GM18502 (cell line): Measurements from ENCODE around the gene CRABP2.

Experiments
- ATAC-seq: cut with Tn5 transposase; IDR thresholded peaks from one replicate; pipeline ENCODE4 v1.9.1; 2021; ENCODE audit warnings: mild to moderate bottlenecking; ENCODE audit not compliant: unreplicated experiment, poor library complexity

Gene CRABP2

DNA sequence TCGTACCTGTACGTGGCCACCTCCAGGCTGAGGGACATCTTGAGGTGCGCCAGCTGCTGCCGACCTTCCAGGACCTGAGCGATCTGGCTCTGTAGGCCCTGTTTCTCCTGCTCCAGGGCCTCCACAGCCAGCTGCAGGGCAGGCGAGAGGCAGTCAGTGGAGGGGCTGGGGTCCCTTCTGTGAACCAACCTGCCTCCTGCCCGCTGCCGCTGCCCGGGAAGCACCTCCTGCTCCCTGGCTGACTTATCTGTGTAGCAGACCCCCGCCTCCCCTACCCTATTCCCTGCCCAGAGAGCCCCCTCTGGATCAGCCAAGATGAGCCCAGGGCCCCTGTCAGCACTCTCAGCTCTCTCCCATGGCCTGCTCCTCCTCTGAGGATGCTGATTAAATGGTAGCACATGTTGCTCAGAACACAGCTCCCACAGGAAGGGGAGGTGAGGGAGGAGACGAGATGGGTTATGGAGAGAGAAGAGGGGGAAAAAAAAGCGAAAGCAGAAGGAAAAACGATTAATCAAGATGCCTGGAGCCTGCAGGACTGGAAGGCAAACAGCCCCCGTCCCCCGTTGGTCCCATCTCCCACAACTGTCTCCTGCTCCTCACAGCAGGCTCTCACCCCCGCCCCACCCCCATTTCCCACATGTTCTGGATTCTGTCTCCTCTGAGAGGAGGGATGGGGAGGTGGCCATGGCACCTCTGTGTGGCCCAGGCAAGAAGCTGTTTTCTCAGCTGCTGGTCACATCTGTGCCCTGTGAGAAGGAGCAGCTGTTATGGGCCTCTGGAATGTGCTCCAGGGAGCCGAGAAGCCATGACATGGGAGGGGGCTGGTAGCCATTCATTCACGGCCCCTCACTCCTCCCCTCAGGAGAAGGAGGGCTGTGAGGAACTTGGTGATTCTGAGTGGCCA, 29.9 kb downstream of the CRABP2 start:
- ATAC-seq: no peak

DNA sequence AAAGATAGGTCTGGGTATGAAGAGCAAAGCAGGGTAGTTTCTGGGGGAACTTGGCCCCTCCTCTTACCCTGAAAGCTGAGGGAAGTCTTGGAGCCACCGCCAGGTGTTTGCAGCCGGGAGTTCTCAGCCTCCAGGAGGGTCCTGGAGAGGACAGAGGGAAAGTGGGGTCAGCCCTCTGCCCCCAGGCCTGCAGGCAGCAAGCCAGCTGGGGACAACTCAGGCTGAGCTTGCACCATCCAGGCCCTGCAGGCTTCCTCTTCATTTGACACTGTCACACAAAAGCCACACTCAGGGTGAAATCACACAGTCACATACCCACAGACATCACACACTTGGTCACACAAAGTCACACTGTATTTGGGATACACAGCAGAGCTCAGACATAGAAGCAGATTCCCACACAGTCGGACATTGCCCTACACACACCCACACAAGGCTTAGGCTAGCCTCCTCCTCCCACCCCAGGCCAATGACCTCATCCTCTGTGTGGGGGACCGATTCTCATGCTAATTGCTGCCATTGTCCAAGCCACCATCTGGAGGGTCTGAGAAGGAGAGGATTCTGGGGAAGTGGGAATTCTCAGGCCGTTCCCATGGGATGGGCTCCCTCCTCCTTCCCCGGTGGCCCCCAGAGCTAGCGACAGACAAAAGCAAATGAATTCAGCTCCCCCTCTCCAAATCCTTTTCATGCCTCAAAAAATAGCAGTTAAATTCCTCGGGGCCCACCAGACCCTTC, 31.8 kb downstream of the CRABP2 start:
- ATAC-seq: no peak

DNA sequence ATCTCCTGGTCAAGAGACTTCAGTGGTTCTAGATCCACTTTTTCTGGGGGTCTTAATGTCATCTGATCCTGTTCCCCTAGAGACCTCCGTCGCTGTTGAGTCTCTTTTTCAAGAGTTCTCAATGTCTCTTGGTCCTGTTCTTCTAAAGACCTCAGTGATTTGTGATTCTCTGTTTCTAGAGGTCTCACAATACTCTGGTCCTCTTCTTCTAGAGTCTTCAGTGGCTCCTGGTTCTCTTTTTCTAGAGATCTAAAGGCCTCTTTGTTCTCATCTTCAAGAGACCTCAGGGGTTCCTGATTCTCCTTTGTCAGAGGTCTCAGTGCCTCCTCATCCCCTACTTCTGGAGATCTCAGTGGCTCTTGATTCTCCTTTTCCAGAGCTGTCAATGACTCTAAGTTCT, 33.6 kb downstream of the CRABP2 start:
- ATAC-seq: no peak

DNA sequence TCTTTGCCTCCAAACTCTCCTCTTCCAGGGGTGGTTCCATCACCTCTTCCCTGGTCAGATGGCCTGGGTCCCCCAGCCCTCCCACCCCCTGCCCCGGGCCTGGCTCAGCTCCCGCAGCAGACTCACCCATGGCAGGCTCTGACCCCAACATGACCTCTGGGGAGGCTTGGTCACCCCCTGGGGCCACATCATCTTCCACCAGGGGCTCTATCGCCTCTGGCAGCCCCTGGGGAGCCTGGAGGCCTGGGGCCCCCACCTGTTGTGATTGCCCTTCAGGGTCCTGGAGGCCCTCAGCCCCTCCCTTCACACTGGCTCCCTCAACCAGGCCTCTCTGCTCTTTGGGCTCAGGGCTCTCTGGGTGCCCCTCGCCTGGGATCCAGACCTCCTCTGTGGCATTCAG, 34.6 kb downstream of the CRABP2 start:
- no peak for ATAC-seq

DNA sequence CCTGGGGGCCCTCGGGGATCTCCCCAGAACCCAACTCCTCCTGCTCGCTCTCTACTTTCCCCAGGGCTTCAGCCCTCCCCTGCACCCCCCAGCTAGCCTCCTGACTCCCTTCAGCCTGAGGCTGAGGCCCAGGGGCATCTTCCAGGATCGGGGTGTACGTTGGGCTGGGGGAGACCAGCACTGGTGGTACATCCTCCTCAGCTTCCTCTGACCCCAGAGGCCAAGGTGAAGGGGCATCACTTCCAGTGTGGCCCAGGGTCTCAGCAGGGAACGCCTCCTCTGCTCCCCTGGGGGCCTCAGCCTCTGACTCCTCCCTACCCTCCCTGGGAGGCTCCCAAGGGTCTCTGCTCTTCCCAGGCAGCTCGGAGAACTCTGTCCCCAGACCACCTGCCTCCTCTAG, 35.0 kb downstream of the CRABP2 start:
- ATAC-seq: no peak

DNA sequence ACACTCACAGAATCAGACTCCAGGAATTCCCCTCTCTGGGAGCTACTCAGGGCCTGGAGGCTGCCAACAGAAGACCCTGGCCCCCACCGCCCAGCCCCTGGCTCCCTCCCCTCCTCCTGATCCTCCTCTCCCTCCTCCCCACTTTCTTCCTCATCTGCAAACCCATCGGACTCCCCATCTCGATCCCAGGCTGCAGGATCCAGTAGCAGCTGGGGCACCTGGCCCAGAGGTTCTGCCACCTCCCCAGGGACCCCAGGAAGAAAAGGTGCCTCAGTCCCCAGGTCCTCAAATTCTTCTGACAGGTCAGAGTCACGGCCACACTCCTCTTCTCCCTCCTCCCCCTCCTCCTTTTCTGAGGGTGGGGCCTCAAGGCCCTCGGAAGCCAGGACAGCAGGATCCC, 35.6 kb downstream of the CRABP2 start:
- no peak for ATAC-seq

DNA sequence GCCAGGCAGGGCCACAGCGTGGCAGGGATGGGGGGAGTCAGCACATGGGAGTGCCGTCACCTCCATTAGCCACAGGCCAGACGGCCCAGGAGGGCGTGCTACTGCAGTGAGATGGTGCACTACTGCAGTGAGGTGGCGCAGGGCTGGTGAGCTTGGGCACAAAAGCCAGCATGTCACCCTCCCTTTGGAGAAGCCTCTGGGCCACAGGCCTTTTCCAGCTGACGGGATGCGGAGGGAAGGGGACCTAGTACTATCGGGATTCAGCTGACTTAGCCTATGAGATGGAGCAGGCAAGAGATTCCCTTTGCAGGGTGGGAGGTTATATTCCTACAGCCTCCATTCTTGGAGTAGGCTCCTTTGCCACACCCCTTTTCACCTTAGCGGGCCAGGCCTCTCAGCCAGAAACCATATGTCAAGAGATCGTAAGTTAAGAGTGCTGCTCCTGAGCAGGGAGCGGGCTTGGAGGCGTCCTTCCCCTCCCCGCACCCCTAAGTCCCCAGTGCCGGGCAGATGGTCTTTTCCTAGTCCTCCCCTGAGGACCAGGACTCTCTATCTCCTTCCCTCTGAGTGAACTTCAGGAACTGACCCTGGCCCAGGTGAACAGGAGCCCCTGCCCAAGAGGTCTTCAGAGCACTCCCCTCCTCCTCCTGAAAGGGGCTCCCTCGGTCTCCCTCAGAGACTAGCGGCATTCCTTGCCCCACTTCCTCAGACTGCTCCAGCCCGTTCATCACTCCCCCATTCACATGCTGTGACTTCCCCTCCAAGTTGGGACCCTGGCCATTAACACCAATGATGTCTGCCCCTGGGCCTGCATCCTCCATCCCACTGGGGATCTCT, 36.4 kb downstream of the CRABP2 start:
- no peak for ATAC-seq

DNA sequence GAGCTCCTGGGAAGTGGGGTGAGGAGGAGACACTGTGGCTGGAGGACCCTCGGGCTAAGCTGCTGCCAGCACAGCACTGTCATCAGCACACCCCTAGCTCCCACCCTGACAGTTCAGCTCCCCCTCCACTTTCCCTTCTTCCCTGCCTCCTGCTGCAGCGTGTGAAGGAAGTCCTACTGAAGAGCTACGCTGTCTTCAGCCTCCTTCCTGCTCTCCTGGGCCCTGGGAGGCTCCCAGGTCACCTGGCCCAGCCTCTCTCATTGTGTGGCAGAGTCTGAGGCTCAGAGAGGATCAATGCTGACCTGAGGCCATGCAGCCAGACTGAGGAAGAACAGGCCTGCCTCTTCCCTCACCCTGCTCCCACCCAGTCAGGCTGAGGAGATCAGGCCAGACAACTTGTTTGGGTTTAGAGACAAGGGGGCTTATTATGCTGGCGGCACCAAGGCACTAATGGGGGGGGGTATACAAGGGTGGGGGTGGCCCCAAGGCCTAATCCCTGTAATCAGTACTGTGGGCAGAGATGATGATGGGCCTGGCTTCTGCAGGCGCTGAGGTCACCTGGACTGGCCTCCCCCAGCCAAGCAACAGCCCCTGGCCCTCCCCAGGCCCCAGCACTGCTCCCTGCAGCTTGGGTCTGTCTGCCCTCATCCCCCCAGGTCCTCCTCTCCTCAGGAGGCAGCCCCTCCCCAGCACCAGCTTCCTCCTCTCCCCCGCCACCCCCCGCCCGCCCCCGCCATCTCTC, 37.2 kb downstream of the CRABP2 start:
- ATAC-seq: no peak

DNA sequence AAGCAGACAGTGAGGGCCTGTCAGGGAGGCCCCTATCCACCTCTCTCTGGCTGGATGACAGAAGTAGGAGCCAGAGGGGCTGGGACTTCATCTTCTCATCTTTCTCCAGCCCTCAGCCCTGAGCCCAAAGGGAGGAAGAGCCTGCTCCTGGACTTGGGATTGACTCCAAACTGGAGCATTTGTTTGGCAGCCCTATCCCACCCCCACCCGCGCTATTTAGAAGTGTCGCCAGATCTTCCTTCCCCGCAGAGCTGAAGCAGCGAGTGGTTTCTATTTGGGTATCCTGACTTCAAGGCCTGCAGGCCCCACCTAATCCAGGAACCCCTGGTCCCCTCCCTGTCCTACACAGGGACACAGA, 37.8 kb downstream of the CRABP2 start:
- no peak for ATAC-seq

DNA sequence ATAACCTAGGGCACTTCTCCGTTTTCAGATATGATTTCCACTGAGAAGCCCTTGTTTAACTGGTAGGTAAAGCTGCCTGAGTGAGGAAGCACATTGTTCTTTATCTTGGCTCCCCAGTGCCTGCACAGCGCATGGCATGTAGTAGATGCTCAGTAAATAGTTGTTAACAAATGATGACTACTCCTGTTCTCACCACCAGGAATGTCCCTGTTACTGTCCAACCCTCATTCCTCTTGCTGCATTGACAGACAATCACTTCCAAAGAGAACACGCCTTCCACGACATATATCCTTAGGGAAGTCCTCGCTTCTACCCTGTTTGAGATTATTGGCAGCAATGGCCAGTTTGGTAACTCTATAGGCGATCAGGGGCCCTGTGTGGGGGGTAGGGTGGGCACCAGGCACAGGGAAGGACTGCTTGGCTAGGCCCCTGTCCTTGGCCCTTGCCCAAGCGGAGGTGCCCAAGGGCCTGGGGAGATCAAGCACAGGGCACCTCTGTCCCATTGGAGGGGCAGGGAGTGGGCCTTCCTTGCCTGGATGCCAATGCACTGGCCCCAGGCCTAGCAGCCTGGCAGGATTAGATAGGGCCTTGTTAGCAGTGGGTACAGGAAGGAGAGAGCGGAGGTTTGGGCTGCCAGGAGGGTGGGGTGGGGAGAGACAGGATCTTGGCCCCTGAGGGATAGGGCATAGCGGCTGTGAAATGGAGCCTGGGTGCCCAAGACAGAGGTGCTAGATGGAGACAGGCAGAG, 38.3 kb downstream of the CRABP2 start:
- ATAC-seq: no peak

DNA sequence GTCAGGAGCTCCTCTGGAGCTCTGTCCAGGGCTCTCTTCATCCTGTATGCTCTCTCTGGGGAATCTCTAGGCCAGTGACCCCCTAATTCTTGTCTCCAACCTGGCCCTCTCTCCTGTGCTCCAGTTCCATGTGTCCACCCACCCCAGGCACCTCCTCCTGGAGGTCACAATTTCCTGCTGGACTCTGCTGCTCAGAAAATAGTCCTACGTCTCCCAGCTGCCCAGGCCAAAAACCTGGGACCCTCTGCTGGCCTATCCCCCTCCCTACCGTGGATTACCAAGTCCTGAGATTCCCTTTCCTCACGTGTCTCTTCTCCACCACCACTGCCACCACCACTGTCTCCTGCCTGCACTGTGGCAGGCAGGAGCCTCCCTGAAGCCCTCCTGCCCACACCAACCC, 39.8 kb downstream of the CRABP2 start:
- ATAC-seq: no peak

DNA sequence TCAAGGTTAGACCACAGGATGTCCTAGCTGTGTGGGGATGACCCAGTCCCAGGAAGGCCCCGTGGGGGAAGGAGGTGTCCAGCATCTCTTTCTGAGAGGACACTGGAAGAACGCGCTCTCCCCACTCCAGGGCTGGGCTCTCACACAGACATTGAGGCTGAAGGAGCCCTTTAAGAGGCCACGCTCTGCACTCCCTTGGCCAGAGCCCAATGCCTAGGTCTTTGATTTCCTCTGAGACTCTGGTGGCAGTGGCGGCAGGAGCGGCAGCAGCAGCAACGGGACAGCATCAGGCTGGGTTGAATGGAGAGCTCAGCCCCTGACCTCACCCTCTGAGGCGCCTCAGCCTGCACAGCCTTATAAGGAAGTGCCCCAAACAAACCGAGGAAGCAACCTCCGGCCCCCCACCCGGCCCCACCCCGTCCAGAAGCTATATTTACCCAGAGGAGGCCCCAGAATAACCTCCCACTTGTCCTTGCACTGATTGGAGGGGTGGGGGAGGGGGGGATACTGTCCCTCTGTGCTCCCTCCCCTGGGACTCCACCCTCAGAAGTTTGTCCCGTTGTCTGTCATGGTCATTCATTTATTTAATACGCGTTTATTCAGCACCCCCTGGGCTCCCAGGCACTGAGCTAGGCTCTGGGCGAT, 40.5 kb downstream of the CRABP2 start:
- no peak for ATAC-seq

DNA sequence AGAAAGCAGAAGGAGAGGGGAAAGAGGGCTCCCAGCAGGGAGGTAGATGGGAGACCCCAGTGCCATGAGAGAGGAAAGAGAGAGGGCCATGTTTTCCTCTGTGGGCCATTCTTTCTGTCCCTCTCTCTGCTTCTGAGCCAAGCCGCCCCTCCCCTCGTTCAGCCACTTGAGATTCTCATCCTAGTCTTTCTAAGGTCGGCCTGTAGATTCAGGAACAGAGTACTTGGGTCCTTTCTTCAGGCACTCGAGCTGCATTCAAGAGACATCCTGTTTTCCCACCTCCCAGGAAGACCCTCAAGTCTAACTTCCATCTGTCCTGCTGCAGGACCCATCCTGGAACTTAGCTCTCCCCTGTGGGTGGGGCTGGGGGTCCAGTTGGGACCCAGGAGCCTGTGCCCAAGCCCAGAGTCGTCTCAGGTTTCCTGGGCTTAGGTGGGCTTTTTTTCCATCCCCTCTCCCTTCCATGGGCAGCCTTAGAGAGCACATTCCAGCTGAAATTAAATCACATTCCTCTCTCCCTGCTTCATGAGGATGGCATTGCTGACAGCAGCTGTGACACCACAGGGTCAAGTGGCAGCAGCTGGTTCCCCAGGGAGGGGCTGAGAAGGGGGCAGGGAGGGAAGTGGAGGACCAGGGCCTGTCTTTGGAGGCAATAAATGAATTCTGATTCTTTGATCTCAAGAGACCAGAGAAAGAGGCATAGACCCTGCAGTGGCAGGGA, 41.2 kb downstream of the CRABP2 start:
- ATAC-seq: no peak

DNA sequence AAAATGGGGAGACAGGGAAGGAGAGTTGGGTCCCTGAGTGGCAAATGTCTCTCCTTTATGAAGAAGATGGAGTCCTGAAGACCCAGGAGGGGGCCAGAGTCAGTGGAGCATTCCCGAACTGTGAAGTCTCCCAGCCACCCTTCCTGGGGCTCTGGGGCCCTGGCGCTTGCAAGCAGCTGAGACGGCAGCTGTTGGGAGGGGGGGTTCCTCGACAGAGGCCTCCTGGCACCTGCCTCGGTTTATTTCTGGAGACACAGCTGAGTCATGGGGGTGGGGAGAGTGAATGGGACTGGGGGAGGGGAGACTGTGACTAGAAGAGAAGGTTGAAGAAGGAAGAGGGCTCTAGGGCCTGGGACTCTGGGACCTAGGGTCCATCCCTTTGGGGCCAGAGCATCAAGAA, 42.2 kb downstream of the CRABP2 start:
- no peak for ATAC-seq

DNA sequence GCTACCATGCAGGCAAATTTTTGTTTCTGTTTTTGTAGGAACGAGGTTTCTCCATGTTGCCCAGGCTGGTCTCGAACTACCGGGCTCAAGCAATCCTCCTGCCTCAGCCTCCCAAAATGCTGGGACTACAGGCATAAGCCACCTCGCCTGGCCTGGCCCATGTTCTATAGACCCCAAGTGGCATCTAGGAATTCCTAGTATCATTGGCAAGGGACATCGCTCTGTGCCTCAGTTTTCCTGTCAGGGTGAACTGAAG, 42.7 kb downstream of the CRABP2 start:
- ATAC-seq: no peak

DNA sequence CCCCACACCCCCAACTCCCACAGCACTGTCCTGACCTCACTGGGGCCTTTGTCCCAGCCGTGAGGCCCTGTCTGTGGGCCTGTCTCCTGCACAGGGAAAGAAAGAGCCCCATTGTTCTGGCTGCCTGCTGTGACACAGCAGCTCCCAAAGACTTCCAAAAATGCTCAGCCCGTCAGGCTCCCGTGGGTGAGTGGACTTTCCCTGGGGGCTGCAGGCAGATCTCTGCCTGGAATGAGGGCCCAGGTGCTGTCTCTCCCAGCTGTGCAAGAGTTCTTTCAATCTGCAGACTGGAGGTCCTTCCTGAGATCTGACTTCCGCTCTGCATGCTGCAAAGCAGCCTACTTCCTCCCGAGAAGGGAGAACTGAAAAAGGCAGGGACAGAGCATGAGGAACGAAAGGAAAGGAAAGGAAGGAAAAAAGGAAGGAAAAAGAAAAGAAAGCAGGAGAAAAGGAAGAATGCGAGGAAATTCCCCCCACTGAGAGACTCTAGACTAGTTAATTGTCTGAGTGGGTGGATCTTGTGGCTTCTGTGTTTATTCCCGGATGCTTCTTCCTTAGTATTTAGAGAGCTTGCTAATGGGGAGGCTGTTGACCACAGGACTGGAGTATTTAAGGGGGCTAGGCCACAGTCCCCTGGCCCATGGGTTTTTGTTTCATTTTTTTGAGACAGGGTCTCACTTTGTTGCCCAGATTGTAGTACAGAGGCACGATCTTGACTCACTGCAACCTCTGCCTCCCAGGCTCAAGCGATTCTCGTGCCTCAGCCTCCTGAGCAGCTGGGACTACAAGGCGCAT, 43.2 kb downstream of the CRABP2 start:
- no peak for ATAC-seq

DNA sequence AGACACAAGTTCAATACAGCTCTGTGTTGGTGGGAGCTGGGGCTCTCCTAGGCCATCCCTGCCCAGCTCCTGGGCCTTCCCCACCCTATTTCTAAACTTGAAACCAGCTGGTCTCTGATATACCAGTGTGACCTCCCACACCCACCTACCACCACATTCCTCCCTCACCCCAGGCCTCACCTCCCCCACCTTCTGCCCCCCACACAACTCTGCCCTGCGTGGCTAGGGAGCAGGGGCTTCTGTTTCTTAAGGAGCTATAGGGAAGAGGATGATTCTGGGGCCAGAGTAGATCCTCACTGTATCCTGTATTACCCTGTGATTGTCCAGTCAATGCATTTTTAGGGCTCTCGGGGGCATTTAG, 44.7 kb downstream of the CRABP2 start:
- ATAC-seq: no peak
